Muscle of leg (tissue), 11 donors: Measurements from ENCODE around the gene SLC12A4. TPM values are rescaled to one million over a fixed set of nuclear protein-coding genes. Genes with fewer than 3 reads are reported as not detected.

Experiments used
- DNase-seq: peaks from one replicate; pipeline ENCODE4 v3.0.0; 2013
- H3K27ac ChIP-seq: one replicate; pipeline ENCODE4 v1.5.1; 2013; ENCODE audit warnings: mild to moderate bottlenecking, low read length, control low read depth
- H3K27me3 ChIP-seq: one replicate; pipeline ENCODE4 v1.6.1; 2013; ENCODE audit warnings: low read length; ENCODE audit not compliant: control insufficient read depth, insufficient read depth
- H3K36me3 ChIP-seq: one replicate; pipeline ENCODE4 v1.6.1; 2013; ENCODE audit warnings: low read length; ENCODE audit not compliant: control insufficient read depth, insufficient read depth
- H3K4me1 ChIP-seq: one replicate; pipeline ENCODE4 v1.6.1; 2013; ENCODE audit warnings: low read length; ENCODE audit not compliant: control insufficient read depth, insufficient read depth
- H3K4me3 ChIP-seq: one replicate; pipeline ENCODE4 v1.5.1; 2013; ENCODE audit warnings: low read length, control low read depth
- H3K9me3 ChIP-seq: replicated peaks from 2 replicates; pipeline ENCODE4 v1.6.1; 2013; ENCODE audit warnings: low read depth, low read length; ENCODE audit not compliant: control insufficient read depth
- WGBS: methylation state at CpG from one replicate; pipeline ENCODE4 v1.1.5; 2013; ENCODE audit warnings: missing lambda C conversion rate; ENCODE audit not compliant: insufficient coverage; 5-methylcytosine and 5-hydroxymethylcytosine counted together
- polyA plus RNA-seq, 8 donors: library from polyadenylated mRNA; unstranded; fragments of 120-200 nt; gene quantifications; one replicate each; pipeline versions ENCODE4 v1.2.1 to v1.2.3, GENCODE V29; 2013; ENCODE audit warnings: inconsistent platforms in 1 of 8, low replicate concordance in 1 of 8; ENCODE audit not compliant: insufficient read length in 8 of 8, insufficient read depth in 1 of 8
- total RNA-seq: library from RNA; stranded (reverse); fragments of 120-200 nt; gene quantifications from one replicate; pipeline ENCODE4 v1.2.4, GENCODE V29; 2013

Gene SLC12A4
- total and polyA plus RNA-seq, 9 donors, result 34.2 to 55.2 (median 42.2) TPM

GRCh38 chr16:67897231-67897630, 71.2 kb downstream of the SLC12A4 start:
- Histone ChIP-seq H3K9me3 (no peaks in the 10 kb centered on the region), H3K27me3 (no peaks in the 10 kb centered on the region), H3K4me3 (no peak overlapping the region), H3K27ac (no peak overlapping the region), H3K36me3 (peaks cover 9% of the 10 kb centered on the region), H3K4me1 (peaks cover 28% of the 10 kb centered on the region)
- whole genome bisulfite sequencing, result no CpG with 5 or more reads among the region's 3 CpGs
- peak; percentile 56 for DNase-seq

- Histone ChIP-seq H3K36me3 (no peaks in the 10 kb centered on the region), H3K9me3 (no peaks in the 10 kb centered on the region), H3K27ac (peak overlapping the region; percentile 94), H3K4me1 (peaks cover 18% of the 10 kb centered on the region), H3K27me3 (no peaks in the 10 kb centered on the region), H3K4me3 (peak overlapping the region; percentile 99)
- no peak for DNase-seq
- WGBS, result 19% methylated on average over 3 of the region's 14 CpGs
Observed at GRCh38 chr16:67893743-67894399, 74.6 kb downstream of the SLC12A4 start.

Other genes starting within 250 kb of the SLC12A4 start
- gene GFOD2, start 249.3 kb downstream of the SLC12A4 start, total RNA-seq, result 11.4 TPM
- gene GFOD2, start 249.3 kb downstream of the SLC12A4 start, polyA plus RNA-seq, result 10 to 100 TPM; 13.1 to 18.3 (median 14.1) TPM
- 7.1 TPM for gene RANBP10, start 162.1 kb downstream of the SLC12A4 start, total RNA-seq
- gene RANBP10, start 162.1 kb downstream of the SLC12A4 start, polyA plus RNA-seq, result 10 to 100 TPM; 13.6 to 24.1 (median 20.4) TPM
- 0.89 TPM for gene TSNAXIP1, start 161.7 kb downstream of the SLC12A4 start, total RNA-seq
- gene TSNAXIP1, start 161.7 kb downstream of the SLC12A4 start, polyA plus RNA-seq, result 1 to 10 TPM in 7 of 8 donors, under 1 TPM in 1; 0.80 to 1.9 (median 1.5) TPM
- 29.4 TPM for gene THAP11, start 126.3 kb downstream of the SLC12A4 start, total RNA-seq
- gene THAP11, start 126.3 kb downstream of the SLC12A4 start, polyA plus RNA-seq, result 10 to 100 TPM; 25.3 to 29.5 (median 27.2) TPM
- gene NUTF2, start 121.7 kb downstream of the SLC12A4 start, total RNA-seq, result 47.8 TPM
- 100 to 1,000 TPM; 125 to 136 (median 128) TPM for gene NUTF2, start 121.7 kb downstream of the SLC12A4 start, polyA plus RNA-seq
- gene CENPT, start 120.9 kb downstream of the SLC12A4 start, total RNA-seq, result 32.0 TPM
- 10 to 100 TPM; 31.2 to 47.9 (median 39.8) TPM for gene CENPT, start 120.9 kb downstream of the SLC12A4 start, polyA plus RNA-seq
- 56.9 TPM for gene EDC4, start 95.6 kb downstream of the SLC12A4 start, total RNA-seq
- 100 to 1,000 TPM; 100 to 124 (median 114) TPM for gene EDC4, start 95.6 kb downstream of the SLC12A4 start, polyA plus RNA-seq
- gene NRN1L, start 83.8 kb downstream of the SLC12A4 start, total RNA-seq, result 0.75 TPM
- gene NRN1L, start 83.8 kb downstream of the SLC12A4 start, polyA plus RNA-seq, result 1 to 10 TPM in 1 of 8 donors, under 1 TPM in 5, not detected in 2; 0.24 to 1.3 (median 0.79) TPM
- 8.6 TPM for gene PSKH1, start 75.4 kb downstream of the SLC12A4 start, total RNA-seq
- 10 to 100 TPM; 18.1 to 26.1 (median 24.5) TPM for gene PSKH1, start 75.4 kb downstream of the SLC12A4 start, polyA plus RNA-seq
- gene CTRL, start 36.8 kb downstream of the SLC12A4 start, total RNA-seq, result 0.66 TPM
- 1 to 10 TPM; 2.3 to 5.2 (median 3.6) TPM for gene CTRL, start 36.8 kb downstream of the SLC12A4 start, polyA plus RNA-seq
- gene PSMB10, start 31.8 kb downstream of the SLC12A4 start, total RNA-seq, result 44.6 TPM
- gene PSMB10, start 31.8 kb downstream of the SLC12A4 start, polyA plus RNA-seq, result 10 to 100 TPM; 24.7 to 42.1 (median 32.5) TPM
- 12.5 TPM for gene LCAT, start 24.5 kb downstream of the SLC12A4 start, total RNA-seq
- 10 to 100 TPM; 19.1 to 30.0 (median 26.0) TPM for gene LCAT, start 24.5 kb downstream of the SLC12A4 start, polyA plus RNA-seq
- 0.04 TPM for gene DPEP3, start 11.9 kb upstream of the SLC12A4 start, total RNA-seq
- gene DPEP3, start 11.9 kb upstream of the SLC12A4 start, polyA plus RNA-seq, result under 1 TPM in 4 of 8 donors, not detected in 4; 0.05 to 0.15 (median 0.11) TPM
- gene DPEP2, start 30.8 kb upstream of the SLC12A4 start, total RNA-seq, result 0.75 TPM
- gene DPEP2, start 30.8 kb upstream of the SLC12A4 start, polyA plus RNA-seq, result 1 to 10 TPM in 5 of 8 donors, under 1 TPM in 3; 0.52 to 1.4 (median 1.1) TPM
- gene DPEP2NB, start 47.3 kb upstream of the SLC12A4 start, total RNA-seq, result not detected
- gene DPEP2NB, start 47.3 kb upstream of the SLC12A4 start, polyA plus RNA-seq, result not detected
- 5.2 TPM for gene DDX28, start 54.6 kb upstream of the SLC12A4 start, total RNA-seq
- 1 to 10 TPM; 5.3 to 7.2 (median 6.3) TPM for gene DDX28, start 54.6 kb upstream of the SLC12A4 start, polyA plus RNA-seq
- 13.4 TPM for gene DUS2, start 54.6 kb upstream of the SLC12A4 start, total RNA-seq
- 10 to 100 TPM; 10.1 to 13.7 (median 12.1) TPM for gene DUS2, start 54.6 kb upstream of the SLC12A4 start, polyA plus RNA-seq
- gene NFATC3, start 116.7 kb upstream of the SLC12A4 start, total RNA-seq, result 39.0 TPM
- gene NFATC3, start 116.7 kb upstream of the SLC12A4 start, polyA plus RNA-seq, result 10 to 100 TPM; 22.0 to 33.4 (median 25.9) TPM